GM21381 (cell line): ENCODE data around the gene ACBD4.
A peak's percentile ranks its signal among the peaks of the same experiment; 100 is the strongest.

Experiments
- ATAC-seq: cut with Tn5 transposase; IDR thresholded peaks from one replicate; pipeline ENCODE4 v1.9.1; 2021; ENCODE audit warnings: mild to moderate bottlenecking, moderate library complexity; ENCODE audit not compliant: unreplicated experiment

Gene ACBD4

GRCh38 chr17:45149669-45150664, 14.5 kb downstream of the ACBD4 start:
- ATAC-seq: peak; percentile 0

- no peak for ATAC-seq
Observed at GRCh38 chr17:45150911-45151809, 15.7 kb downstream of the ACBD4 start.

DNA sequence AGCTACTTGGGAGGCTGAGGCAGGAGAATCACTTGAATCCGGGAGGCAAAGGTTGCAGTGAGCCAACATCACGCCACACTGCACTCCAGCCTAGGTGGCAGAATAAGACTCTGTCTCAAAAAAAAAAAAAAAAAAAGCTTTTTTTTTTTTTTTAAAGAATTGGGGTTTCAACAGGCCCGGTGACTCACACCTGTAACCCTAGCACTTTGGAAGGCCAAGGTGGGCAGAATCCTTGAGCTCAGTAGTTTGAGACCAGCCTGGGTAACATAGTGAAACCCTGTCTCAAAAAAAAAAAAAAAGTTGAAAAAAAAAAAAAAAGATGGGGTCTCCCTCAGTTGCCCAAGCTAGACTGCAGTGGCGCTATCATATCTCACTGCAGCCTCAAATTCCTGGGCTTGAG, 19.5 kb downstream of the ACBD4 start:
- ATAC-seq: no peak

- no peak for ATAC-seq
Observed at GRCh38 chr17:45155483-45155882, 20.0 kb downstream of the ACBD4 start.

- ATAC-seq: no peak
Observed at GRCh38 chr17:45156242-45156641, 20.8 kb downstream of the ACBD4 start.

- ATAC-seq: peak; percentile 16
Observed at GRCh38 chr17:45160447-45161287, 25.2 kb downstream of the ACBD4 start.

DNA sequence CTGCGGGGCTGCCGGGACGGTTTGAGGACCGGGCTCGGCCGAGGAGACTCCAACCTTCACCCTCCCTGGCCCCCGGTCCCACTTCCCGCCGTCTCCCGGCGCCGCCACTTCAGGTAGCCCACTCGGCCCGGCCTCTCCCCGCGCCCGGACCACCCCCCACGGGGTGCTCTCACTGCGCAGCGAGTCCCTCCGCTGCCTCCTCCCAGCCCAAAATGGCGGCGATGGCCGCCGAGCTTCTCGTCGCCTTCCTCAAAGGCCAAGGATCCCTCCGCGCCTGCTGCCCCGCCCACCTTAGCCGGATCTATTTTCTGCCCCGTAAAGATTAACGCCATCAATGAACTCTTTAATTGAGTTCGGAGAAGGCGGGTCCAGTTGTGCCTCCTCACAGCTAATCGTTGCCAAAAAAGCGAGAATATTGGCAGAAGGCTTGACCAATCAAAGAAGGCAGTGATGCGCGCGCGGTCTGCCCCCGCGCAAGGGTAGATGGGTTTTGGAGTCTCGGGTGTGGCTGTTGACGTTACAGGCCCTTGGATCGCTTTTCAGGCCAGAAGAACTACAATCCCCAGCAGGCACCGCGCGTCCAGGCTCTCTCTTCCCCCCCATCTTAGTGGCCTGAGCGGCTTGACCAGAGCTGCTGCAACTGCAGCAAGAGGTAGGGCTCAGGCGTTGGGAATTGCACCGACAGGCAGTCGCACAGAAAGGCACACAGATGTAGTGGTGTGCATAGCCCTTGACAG, 26.0 kb downstream of the ACBD4 start, which contains the start of gene HEXIM2:
TSS of gene HEXIM2 (plus strand) at position 588 of the 737 bp plus-strand sequence. CDS start 919 bp downstream, outside the sequence.
- peak; percentile 90 for ATAC-seq

GRCh38 chr17:45162025-45162687, 26.7 kb downstream of the ACBD4 start:
- no peak for ATAC-seq

DNA sequence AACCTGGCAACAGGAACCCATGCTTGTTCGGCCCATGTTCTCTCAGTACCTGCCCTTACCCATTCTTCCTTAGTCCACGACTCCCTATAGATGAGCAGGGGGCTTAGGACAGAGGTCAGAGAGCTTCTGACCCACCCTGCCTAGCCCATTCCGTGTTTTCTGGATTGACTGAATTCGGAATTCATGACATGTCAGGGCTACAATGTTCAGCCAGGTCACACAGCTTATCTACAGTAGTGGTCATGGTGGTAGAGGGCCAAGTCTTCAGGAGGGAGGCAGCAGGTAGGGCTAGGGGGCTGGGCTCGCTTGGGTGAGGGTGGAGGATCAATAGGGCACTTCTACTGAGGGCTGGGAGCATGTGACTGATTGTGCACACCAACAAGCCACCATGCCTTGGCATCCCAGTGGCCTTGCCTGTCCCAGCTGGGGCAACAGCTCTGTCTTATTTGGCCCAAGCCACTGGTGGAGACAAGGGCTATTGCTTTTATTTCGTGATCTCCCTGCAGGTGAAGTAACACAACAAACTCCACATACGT, 29.3 kb downstream of the ACBD4 start:
- ATAC-seq: no peak

DNA sequence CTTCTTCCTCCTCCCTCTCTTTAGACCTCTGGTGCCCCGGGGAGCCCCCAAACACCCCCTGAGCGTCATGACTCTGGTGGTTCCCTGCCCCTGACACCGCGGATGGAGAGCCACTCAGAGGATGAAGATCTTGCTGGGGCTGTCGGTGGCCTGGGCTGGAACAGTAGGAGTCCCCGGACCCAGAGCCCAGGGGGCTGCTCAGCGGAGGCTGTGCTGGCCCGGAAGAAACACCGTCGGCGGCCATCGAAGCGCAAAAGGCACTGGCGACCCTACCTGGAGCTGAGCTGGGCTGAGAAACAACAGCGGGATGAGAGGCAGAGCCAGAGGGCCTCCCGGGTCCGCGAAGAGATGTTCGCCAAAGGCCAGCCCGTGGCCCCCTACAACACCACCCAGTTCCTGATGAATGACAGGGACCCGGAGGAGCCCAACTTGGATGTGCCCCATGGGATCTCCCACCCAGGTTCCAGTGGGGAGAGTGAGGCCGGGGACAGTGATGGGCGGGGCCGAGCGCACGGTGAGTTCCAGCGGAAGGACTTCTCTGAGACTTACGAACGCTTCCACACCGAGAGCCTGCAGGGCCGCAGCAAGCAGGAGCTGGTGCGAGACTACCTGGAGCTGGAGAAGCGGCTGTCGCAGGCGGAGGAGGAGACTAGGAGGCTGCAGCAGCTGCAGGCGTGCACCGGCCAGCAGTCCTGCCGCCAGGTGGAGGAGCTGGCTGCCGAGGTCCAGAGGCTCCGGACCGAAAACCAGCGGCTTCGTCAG, 33.7 kb downstream of the ACBD4 start:
- ATAC-seq: no peak

- ATAC-seq: no peak
Observed at GRCh38 chr17:45170280-45170930, 34.9 kb downstream of the ACBD4 start.

- no peak for ATAC-seq
Observed at GRCh38 chr17:45170931-45171337, 35.4 kb downstream of the ACBD4 start.

GRCh38 chr17:45171338-45172231, 36.1 kb downstream of the ACBD4 start:
- ATAC-seq: no peak

- ATAC-seq: no peak
Observed at GRCh38 chr17:45172232-45172540, 36.7 kb downstream of the ACBD4 start.

DNA sequence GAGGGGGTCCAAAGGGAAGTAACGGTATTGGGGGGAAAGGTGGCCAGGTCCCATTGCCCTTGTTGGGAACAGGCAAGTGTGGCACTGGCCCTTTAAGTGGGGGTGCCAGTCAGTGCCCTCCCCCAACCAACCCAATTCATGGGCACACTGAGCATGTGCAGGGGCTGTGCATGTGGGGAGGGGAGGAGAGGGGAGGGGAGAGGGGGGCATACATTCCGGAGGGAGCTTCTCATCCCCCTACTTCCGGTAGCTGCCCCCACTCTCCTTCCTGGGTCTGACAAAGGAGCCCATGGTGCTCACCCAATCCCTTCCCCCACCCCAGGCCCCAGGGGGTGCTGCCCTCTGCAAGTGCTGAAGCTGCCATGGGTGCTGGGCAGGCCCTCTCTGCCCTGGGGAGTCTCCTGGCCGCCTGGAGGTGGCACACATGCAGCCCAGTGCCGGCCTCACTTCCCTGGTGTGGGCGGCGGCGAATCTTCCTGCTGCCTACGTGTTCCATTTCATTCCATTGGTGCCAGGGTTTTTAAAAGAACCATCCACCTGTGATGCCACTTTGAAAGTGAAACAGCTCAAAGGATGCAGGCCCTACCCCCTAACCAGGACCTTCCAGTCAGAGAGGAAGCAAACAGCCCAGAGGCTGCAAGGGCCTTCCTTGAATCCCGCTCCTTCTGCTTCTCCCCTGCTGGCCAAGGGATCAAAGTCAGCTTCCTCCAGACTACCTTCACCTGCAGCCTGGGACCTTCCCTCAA, 37.2 kb downstream of the ACBD4 start:
- ATAC-seq: no peak

DNA sequence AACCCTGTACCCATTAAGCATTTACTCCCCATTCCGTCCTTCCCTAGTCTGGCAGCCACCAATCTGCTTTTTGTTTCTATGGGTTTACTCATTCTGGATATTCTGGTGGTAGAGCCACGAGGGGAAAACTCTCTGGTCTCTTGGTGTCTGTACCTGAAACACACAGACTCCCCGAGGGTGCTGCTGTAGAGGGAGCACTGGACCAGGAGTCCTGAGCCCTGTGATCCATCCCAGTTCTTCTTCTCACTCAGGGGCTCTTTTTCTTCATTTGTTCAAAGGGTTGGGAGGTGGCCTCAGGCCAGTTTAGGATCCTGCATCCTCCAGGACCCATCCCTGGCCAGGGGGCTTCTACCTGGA, 40.2 kb downstream of the ACBD4 start:
- no peak for ATAC-seq
